Measurements from ENCODE around the gene RASSF6.
"Not testable (repeated sequence)": the region's sequence is repeated elsewhere in the genome, so short reads cannot be mapped to it uniquely, and the experiment has no call there.

RASSF6 gene

GRCh38 chr4:73650250-73650649 is 30.0 kb upstream of the RASSF6 start:
- no peak overlapping the region for H3K27ac ChIP-seq (ENCODE audit: low read depth, low read length)
- WGBS = 84% methylated on average over 3 of the region's 3 CpGs
- no peak overlapping the region for H3K9ac ChIP-seq (ENCODE audit: low read depth, low read length)
- H3K9me3 ChIP-seq (ENCODE audit: insufficient read depth, low read depth, low read length) = no peaks in the 10 kb centered on the region
- no peaks in the 10 kb centered on the region for H3K36me3 ChIP-seq (ENCODE audit: insufficient read depth, low read length)
- H3K27me3 ChIP-seq (ENCODE audit: insufficient read depth, low read length) = no peaks in the 10 kb centered on the region
- H3K4me1 ChIP-seq (ENCODE audit: insufficient read depth, low read length) = no peaks in the 10 kb centered on the region
- no peak overlapping the region for H3K4me3 ChIP-seq (ENCODE audit: low read length)

- H3K27ac ChIP-seq (ENCODE audit: low read depth, low read length) = no peak overlapping the region
- H3K9ac ChIP-seq (ENCODE audit: low read depth, low read length) = no peak overlapping the region
- no peaks in the 10 kb centered on the region for H3K9me3 ChIP-seq (ENCODE audit: insufficient read depth, low read depth, low read length)
- no peak overlapping the region for H3K4me3 ChIP-seq (ENCODE audit: low read length)
- H3K27me3 ChIP-seq (ENCODE audit: insufficient read depth, low read length) = no peaks in the 10 kb centered on the region
- no peaks in the 10 kb centered on the region for H3K36me3 ChIP-seq (ENCODE audit: insufficient read depth, low read length)
- no peaks in the 10 kb centered on the region for H3K4me1 ChIP-seq (ENCODE audit: insufficient read depth, low read length)
- WGBS = 81% methylated on average over 3 of the region's 3 CpGs
These were observed 28.2 kb upstream of the RASSF6 start for GRCh38 chr4:73648478-73648877.

GRCh38 chr4:73646117-73646516 is 25.9 kb upstream of the RASSF6 start:
- H3K9me3 ChIP-seq (ENCODE audit: insufficient read depth, low read depth, low read length) = no peaks in the 10 kb centered on the region
- no peaks in the 10 kb centered on the region for H3K36me3 ChIP-seq (ENCODE audit: insufficient read depth, low read length)
- no peak overlapping the region for H3K4me3 ChIP-seq (ENCODE audit: low read length)
- H3K27me3 ChIP-seq (ENCODE audit: insufficient read depth, low read length) = no peaks in the 10 kb centered on the region
- H3K4me1 ChIP-seq (ENCODE audit: insufficient read depth, low read length) = no peaks in the 10 kb centered on the region
- H3K9ac ChIP-seq (ENCODE audit: low read depth, low read length) = no peak overlapping the region
- 86% methylated on average over 6 of the region's 6 CpGs for WGBS
- no peak overlapping the region for H3K27ac ChIP-seq (ENCODE audit: low read depth, low read length)

GRCh38 chr4:73631565-73632226 is 11.5 kb upstream of the RASSF6 start:
- H3K4me1 ChIP-seq (ENCODE audit: insufficient read depth, low read length) = no peaks in the 10 kb centered on the region
- no peak overlapping the region for H3K27ac ChIP-seq (ENCODE audit: low read depth, low read length)
- H3K9me3 ChIP-seq (ENCODE audit: insufficient read depth, low read depth, low read length) = no peaks in the 10 kb centered on the region
- H3K27me3 ChIP-seq (ENCODE audit: insufficient read depth, low read length) = no peaks in the 10 kb centered on the region
- H3K4me3 ChIP-seq (ENCODE audit: low read length) = no peak overlapping the region
- H3K9ac ChIP-seq (ENCODE audit: low read depth, low read length) = no peak overlapping the region
- 95% methylated on average over 2 of the region's 2 CpGs for WGBS
- H3K36me3 ChIP-seq (ENCODE audit: insufficient read depth, low read length) = no peaks in the 10 kb centered on the region

GRCh38 chr4:73628834-73629233 is 8.6 kb upstream of the RASSF6 start:
- H3K9me3 ChIP-seq (ENCODE audit: insufficient read depth, low read depth, low read length); H3K27ac ChIP-seq (ENCODE audit: low read depth, low read length); H3K4me3 ChIP-seq (ENCODE audit: low read length); H3K36me3 ChIP-seq (ENCODE audit: insufficient read depth, low read length); H3K9ac ChIP-seq (ENCODE audit: low read depth, low read length); H3K27me3 ChIP-seq (ENCODE audit: insufficient read depth, low read length); H3K4me1 ChIP-seq (ENCODE audit: insufficient read depth, low read length): not testable (repeated sequence)
- 87% methylated on average over 1 of the region's 1 CpG for WGBS

- no peaks in the 10 kb centered on the region for H3K36me3 ChIP-seq (ENCODE audit: insufficient read depth, low read length)
- H3K4me3 ChIP-seq (ENCODE audit: low read length) = no peak overlapping the region
- WGBS = 95% methylated on average over 5 of the region's 5 CpGs
- H3K9ac ChIP-seq (ENCODE audit: low read depth, low read length) = no peak overlapping the region
- H3K4me1 ChIP-seq (ENCODE audit: insufficient read depth, low read length) = peaks cover 6% of the 10 kb centered on the region
- H3K27ac ChIP-seq (ENCODE audit: low read depth, low read length) = no peak overlapping the region
- peaks cover 25% of the 10 kb centered on the region for H3K27me3 ChIP-seq (ENCODE audit: insufficient read depth, low read length)
- no peaks in the 10 kb centered on the region for H3K9me3 ChIP-seq (ENCODE audit: insufficient read depth, low read depth, low read length)
These were observed 1.1 kb upstream of the RASSF6 start for GRCh38 chr4:73621357-73621756.

- Histone ChIP-seq H3K4me3 (ENCODE audit: low read length) (no peak overlapping the region), H3K4me1 (ENCODE audit: insufficient read depth, low read length) (peaks cover 13% of the 10 kb centered on the region), H3K27ac (ENCODE audit: low read depth, low read length) (no peak overlapping the region), H3K9ac (ENCODE audit: low read depth, low read length) (no peak overlapping the region), H3K9me3 (ENCODE audit: insufficient read depth, low read depth, low read length) (no peaks in the 10 kb centered on the region), H3K36me3 (ENCODE audit: insufficient read depth, low read length) (no peaks in the 10 kb centered on the region), H3K27me3 (ENCODE audit: insufficient read depth, low read length) (peaks cover 25% of the 10 kb centered on the region)
- WGBS = 73% methylated on average over 3 of the region's 4 CpGs
These were observed 890 bp downstream of the RASSF6 start for GRCh38 chr4:73619346-73619745.

GRCh38 chr4:73617256-73617655 is 3.0 kb downstream of the RASSF6 start:
- Histone ChIP-seq H3K4me3 (ENCODE audit: low read length) (no peak overlapping the region), H3K4me1 (ENCODE audit: insufficient read depth, low read length) (peaks cover 13% of the 10 kb centered on the region), H3K27ac (ENCODE audit: low read depth, low read length) (no peak overlapping the region), H3K9me3 (ENCODE audit: insufficient read depth, low read depth, low read length) (no peaks in the 10 kb centered on the region), H3K9ac (ENCODE audit: low read depth, low read length) (no peak overlapping the region), H3K27me3 (ENCODE audit: insufficient read depth, low read length) (peaks cover 25% of the 10 kb centered on the region), H3K36me3 (ENCODE audit: insufficient read depth, low read length) (no peaks in the 10 kb centered on the region)
- 65% methylated on average over 5 of the region's 6 CpGs for WGBS

GRCh38 chr4:73615613-73616012 is 4.6 kb downstream of the RASSF6 start:
- Histone ChIP-seq H3K27me3 (ENCODE audit: insufficient read depth, low read length) (peaks cover 21% of the 10 kb centered on the region), H3K9ac (ENCODE audit: low read depth, low read length) (no peak overlapping the region), H3K9me3 (ENCODE audit: insufficient read depth, low read depth, low read length) (no peaks in the 10 kb centered on the region), H3K4me1 (ENCODE audit: insufficient read depth, low read length) (peaks cover 9% of the 10 kb centered on the region), H3K27ac (ENCODE audit: low read depth, low read length) (no peak overlapping the region), H3K4me3 (ENCODE audit: low read length) (no peak overlapping the region), H3K36me3 (ENCODE audit: insufficient read depth, low read length) (no peaks in the 10 kb centered on the region)
- 8% methylated on average over 2 of the region's 2 CpGs for WGBS

- peaks cover 7% of the 10 kb centered on the region; the same call in 1 of the 2 replicates for H3K4me1 ChIP-seq (ENCODE audit: insufficient read depth, low read length)
- no peaks in the 10 kb centered on the region for H3K9me3 ChIP-seq (ENCODE audit: insufficient read depth, low read depth, low read length)
- no peak overlapping the region for H3K4me3 ChIP-seq (ENCODE audit: low read length)
- no peak overlapping the region for H3K9ac ChIP-seq (ENCODE audit: low read depth, low read length)
- no peak overlapping the region for H3K27ac ChIP-seq (ENCODE audit: low read depth, low read length)
- peaks cover 8% of the 10 kb centered on the region for H3K27me3 ChIP-seq (ENCODE audit: insufficient read depth, low read length)
- no peaks in the 10 kb centered on the region for H3K36me3 ChIP-seq (ENCODE audit: insufficient read depth, low read length)
These were observed 5.8 kb downstream of the RASSF6 start for GRCh38 chr4:73614311-73614867.

- Histone ChIP-seq H3K4me1 (ENCODE audit: insufficient read depth, low read length) (peaks cover 7% of the 10 kb centered on the region; the same call in 1 of the 2 replicates), H3K4me3 (ENCODE audit: low read length) (no peak overlapping the region), H3K27ac (ENCODE audit: low read depth, low read length) (no peak overlapping the region), H3K36me3 (ENCODE audit: insufficient read depth, low read length) (no peaks in the 10 kb centered on the region), H3K27me3 (ENCODE audit: insufficient read depth, low read length) (no peaks in the 10 kb centered on the region), H3K9me3 (ENCODE audit: insufficient read depth, low read depth, low read length) (no peaks in the 10 kb centered on the region), H3K9ac (ENCODE audit: low read depth, low read length) (no peak overlapping the region)
- WGBS = 94% methylated on average over 2 of the region's 2 CpGs
These were observed 7.1 kb downstream of the RASSF6 start for GRCh38 chr4:73613130-73613529.

- H3K36me3 ChIP-seq (ENCODE audit: insufficient read depth, low read length) = no peaks in the 10 kb centered on the region
- no peaks in the 10 kb centered on the region for H3K27me3 ChIP-seq (ENCODE audit: insufficient read depth, low read length)
- H3K9me3 ChIP-seq (ENCODE audit: insufficient read depth, low read depth, low read length) = no peaks in the 10 kb centered on the region
- no peak overlapping the region for H3K9ac ChIP-seq (ENCODE audit: low read depth, low read length)
- no peak overlapping the region for H3K4me3 ChIP-seq (ENCODE audit: low read length)
- no peak overlapping the region for H3K27ac ChIP-seq (ENCODE audit: low read depth, low read length)
- peaks cover 7% of the 10 kb centered on the region; the same call in 1 of the 2 replicates for H3K4me1 ChIP-seq (ENCODE audit: insufficient read depth, low read length)
These were observed 8.2 kb downstream of the RASSF6 start for GRCh38 chr4:73612032-73612431.
